Amygdala (tissue), 56 donors: ENCODE data around the gene AGER.
"Not testable (repeated sequence)": the region's sequence is repeated elsewhere in the genome, so short reads cannot be mapped to it uniquely, and the experiment has no call there.

Experiments used
- DNase-seq, 56 donors: peaks; one replicate each; lab custom pipeline; 2025; lab: John Stamatoyannopoulos, UW

The AGER gene

DNA sequence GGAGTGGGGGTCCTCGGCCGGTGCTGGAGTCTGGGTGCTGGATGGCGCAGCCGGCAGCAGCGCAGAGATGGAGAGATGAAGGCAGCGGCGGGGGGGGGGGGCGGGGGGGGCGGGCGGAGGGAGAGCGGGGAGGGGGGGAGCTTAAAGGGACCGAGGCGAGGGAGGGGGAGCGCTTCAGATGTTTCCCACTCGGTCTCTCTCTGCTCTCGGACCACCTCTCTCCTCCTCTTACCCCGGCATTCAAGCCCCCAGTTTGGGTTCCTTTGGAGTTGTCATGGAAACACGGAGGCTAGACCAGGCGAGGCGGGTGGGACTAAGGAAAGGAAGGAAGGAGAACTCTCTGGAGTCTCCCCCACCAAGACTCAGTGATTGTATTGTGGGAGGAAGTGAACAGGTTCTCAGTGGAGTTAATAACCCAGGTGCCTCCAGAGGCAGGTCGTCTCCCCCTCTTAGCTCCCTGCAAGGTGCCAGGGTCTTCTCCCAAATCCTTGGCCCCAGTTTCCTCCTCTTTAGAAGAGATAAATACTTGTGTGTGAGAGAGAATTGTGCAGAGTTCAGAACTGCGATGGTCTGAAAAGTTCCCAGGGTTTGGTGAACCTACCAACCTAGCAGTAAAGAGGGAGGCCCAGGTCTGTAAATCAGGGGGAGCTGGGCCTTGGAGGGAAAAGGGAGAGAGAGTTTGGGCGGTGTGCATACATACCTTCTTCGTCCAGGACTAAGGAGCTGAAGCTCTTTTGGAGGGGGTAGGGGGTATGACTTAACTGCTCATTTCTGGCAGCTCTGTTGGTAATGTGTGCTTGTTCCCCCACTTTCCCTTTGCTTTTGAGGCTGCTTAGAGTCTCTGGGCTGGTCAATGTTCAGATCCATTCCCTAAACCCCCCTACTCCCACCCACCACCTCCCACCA is 31.9 kb downstream of the AGER start, which contains the start of gene PRRT1:
PRRT1 (minus strand) TSS at position 77 of the 906 bp plus-strand sequence. CDS start 112 bp downstream, outside the sequence.
- DNase-seq: peak in 30 of 56 donors; percentile 11 to 62 (median 36)

DNA sequence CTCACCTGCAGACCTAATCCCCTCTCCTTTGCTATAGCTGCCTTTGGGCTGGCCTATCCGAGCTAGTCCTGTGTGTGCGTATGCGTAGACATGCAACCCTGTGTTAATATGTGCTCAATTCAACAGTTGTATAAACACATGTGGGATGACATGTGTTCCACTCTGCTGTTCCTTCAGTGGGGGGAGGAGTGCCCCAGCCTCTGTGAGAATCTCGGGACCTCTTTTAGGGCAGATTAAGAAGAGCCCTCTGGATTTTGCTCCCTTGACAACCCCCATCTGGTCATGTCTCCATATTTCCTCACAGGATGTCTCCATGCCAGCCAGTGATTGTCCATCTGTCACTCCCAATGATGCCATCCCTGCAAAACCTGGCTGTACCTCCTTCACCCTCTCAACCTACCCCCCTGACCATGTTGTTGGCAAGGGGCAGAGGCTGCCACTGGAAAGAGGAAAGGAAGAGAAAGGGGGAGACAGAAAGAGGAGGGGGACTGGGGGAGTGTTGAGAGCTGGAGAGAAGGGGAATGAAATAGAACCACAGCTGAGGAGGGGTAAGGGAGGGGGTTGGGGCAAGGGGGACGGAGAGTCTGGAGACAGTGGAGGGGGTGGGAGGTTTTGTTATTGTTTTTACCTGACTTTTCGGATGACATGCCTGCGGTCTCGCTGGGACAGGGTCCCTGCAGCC is 32.7 kb downstream of the AGER start:
- DNase-seq: peak in 7 of 56 donors; percentile 15 to 62 (median 39)

DNA sequence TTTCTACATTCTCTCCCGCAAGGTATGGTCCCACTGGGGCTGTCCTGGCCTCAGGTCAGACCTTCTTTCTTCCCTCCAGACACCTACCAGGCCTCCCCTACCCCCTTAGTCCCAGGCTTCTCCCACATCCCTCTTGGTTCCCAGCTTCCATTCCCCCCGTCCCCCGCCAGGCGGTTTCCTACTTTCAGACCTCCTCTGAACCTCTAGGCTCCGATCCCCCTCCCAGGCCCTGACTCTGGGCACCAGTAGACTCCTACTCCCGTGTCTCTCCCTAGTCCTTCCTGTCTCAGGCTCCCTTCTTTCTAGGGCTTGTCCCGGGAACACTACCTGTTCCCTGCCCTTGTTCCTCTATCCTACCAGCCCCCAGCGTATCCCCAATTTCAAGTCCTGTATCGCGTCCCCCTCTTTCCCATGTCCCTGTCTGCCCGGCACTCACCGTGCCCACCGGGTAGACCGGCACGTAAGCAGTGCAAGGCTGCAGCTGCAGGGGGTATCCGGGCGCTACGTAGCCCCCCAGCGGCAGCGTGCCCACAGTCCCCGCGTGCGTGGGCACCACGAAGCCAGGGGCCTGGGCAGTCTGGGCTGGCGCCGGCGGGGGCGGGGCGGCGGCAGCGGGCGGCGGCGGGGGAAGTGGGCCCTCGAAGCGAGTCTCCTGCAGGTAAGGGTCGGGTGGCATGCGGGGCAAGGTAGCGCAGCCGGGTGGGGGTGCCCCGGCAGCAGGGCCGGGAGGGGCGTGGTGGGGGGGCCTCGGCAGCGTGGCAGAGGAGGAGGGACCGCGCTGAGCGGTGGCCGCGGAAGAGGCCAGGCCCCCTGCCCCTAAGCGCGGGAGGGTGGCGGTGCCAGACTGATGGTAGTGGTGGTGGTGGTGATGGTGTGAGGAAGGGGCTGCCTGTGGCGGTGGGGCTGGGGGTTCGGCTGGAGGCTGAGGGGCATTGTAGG is 33.9 kb downstream of the AGER start:
- DNase-seq: no peak

DNA sequence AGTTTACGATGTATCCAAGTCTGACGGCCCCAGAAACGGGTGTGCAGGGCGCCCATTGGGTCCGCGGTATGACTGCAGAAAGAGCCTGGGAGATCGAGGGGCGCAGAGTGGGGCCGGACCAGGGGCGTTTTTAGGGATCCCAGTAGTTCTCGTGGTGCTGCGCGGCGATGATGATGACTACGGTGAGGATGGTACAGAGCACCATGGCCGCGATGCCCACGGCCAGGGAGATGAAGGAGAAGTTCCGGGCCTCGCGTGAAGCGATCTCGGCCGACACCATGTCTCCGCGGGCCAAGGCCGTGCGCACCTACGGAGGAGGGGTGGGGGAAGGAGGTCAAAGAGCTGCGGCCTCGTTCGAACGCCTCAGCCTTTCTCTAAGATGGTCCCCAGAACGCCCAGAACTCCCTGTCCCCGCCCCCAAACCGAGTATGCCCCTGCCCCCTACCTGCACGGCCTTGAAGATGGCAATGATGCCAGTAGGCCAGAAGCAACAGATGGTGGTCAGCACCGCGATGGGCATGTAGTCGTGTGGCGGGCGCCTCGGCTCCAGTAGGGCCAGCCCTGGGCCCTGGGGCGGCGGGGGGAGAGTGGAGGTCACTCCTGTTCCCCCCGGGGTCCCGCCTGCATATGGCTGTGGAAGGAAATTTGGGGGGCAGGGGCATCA is 34.8 kb downstream of the AGER start:
- no peak for DNase-seq

DNA sequence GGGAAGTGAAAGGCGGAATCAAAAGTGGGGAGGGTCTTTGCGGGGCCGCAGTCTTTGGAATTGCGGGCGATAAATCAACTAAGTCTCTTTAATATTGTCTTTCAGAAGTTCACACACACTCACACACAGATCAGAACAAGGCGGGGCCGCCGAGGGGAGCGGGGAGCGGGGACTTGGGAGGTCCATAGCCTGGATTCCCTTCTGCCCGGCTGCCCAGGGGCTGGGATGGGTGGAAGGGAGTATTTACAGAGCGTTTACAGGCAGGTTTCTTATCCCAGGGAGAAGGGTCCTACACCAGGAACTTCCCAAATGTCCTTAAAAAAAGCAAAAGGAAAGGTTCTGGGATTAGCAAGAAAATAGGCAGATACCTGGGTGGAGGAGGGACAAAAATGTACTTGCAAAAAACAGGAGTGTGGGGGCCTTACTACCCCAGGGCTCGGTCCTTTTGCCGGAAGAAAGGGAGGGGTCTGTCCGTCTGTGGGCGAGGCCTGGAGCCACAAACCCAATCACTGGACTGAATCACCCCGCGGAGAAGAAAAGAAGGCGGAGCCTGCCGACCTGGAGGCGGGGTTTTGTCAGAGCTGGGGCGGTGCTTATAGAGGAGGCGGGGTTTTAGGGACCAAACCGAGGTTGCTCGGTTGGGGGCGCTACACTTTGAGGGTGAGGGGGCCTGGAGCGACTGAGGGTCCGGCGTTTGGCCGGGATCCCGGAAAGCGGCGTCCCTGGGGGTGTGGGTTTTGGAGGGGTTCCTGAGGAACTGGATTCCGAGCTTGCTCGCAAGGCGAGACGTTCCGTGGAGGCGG is 35.6 kb downstream of the AGER start:
- peak in 22 of 56 donors; percentile 9 to 55 (median 26) for DNase-seq

DNA sequence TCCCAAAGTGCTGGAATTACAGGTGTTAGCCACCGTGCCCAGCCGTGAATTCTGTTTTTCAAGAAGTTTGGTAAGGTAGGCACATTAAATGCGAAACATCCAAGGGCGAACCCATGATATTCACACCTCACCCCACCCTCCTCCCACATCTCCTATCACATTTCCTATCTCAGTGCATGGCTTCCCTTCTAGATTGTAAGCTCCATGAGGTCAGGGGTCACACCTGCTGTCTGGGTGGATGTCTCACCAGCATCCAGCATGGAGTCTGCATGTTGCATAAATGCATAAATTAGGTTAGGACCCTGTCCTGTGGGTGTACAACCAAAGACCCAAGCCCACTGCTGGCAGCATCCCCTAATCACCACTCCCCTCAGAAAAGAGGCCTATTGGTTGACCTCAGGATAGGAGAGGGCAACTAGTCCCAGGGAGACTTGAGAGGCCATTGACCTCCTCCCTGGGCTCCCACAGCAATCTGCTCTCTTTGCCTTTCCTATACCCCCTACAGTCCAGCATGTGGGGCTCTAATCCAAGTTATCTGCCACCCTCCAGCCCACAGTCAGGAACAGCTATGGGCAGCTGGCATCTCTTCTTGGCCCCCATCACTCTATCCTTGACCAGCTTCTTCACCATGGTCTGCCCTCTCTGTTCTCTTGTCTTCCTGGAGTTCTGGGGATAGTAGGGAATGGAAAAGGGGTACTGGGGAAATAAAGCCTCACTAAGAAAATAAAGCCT is 36.5 kb downstream of the AGER start:
- no peak for DNase-seq

DNA sequence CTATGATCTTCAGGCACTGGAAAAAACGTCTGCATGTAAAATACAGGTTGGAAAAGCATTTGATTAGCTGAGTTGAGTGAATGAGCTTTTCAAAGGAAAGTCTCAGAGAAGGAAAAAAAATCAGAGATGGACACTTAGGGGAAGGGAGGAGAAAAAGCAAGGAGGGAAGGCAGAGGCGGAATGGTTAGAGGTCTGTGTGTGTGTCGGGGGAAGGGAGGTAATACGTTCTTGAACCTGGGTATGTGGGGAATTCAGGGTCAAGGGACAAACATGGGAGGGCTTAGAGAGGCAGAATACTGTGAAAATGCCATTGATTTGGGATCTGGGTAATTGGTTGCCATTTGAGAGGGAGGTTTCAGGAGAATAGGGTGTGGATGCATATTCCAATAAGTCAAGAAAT is 37.4 kb downstream of the AGER start:
- DNase-seq: no peak

DNA sequence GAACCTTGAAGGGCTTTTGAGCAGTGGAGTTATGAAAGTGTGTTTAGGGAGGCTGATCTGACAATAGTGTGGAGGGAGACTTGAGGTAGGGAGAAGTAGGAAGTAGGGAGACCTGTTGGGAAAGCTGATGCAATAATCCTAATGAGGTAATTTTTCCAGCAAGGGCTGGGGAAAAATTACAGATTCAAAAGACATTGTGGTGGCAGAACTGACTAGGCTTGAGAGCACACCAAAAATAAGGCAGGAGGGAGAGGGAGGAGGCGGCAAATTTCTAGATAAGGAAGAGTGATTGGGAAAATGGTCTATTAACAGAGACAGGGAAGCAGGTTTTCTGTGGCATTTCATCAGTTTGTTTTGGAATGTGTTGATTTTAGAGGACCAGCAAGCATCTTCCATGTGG is 37.8 kb downstream of the AGER start:
- DNase-seq: no peak

DNA sequence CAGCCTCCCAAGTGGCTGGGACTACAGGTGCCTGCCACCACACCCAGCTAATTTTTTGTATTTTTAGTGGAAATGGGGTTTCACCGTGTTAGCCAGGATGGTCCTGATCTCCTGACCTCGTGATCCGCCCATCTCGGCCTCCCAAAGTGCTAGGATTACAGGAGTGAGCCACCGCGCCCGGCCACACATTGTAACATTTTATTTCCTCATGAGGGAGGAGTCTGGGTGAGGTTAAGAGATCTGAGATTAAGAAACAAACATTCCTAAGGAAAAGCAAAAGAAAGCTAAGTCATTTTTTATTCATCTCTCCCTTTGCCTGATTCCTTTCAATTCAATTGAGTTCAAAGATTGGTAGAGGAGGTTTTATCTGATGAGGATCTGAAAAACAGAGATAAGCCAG is 39.8 kb downstream of the AGER start:
- not testable (repeated sequence) for DNase-seq

DNA sequence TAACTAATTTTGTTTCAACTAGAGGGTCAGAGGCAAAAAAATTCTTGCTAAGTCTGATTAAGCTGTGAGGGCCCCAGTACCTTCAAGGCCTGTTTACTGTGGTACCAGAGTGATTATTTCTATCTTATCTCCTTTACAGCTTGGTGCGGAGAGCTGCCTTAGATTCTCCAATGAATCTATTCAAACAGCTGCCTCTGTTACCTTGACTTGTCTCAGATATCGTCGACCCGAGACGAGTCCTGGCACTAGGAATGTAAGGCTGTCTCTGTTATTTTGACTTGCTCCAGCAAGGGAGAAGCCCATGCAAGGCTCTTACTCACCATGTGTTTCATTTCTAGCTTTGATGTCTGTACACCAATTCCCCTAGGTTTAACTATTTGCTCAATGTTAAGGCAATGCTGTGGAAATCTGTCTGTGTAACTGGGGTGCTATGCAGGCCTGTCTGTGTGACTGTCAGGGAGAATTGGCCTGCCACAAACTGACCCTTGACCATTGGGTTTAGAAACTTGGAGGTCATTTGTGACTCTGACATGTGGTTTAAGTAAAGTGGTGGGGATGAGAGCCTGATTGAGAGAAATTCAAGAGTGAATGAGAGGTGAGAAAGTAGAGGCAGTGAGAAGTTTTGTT is 43.5 kb downstream of the AGER start:
- no peak for DNase-seq

DNA sequence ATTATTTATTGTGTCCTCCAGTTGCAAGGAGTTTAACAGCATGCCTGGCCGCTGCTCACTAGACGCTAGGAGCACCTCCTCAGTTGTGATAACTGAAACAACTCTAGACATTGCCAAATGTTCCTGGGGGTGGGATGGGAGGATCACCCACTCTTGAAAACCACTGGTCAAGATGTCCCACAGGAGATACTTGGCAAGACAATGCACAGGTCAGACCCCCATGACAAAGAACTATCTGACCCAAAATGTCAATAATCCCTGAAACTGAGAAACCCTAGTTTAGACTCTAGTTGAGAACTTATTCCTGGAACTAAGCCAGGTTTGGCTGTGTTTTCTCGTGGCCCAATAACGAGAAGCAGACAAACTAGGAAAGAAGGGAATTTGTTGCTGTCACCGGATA is 44.5 kb downstream of the AGER start:
- no peak for DNase-seq

DNA sequence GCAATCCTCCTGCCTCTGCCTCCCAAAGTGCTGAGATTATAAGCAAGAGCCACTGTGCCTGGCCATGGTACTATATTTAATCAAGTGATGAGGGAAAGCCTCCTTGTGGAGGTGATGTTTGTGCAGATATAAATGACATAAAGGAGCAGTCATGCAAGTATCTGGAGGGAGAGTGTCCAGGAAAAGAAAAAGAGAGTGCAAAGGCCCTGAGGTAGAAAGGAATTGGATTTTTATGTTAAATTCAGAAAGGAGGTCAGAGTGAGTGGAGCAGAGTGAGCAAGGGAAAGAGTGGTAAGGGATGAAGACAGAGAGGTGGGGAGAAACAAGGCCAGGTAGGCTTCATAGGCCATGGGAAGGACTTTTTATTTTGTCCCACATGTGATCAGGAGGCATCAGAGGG is 46.6 kb downstream of the AGER start:
- no peak for DNase-seq

DNA sequence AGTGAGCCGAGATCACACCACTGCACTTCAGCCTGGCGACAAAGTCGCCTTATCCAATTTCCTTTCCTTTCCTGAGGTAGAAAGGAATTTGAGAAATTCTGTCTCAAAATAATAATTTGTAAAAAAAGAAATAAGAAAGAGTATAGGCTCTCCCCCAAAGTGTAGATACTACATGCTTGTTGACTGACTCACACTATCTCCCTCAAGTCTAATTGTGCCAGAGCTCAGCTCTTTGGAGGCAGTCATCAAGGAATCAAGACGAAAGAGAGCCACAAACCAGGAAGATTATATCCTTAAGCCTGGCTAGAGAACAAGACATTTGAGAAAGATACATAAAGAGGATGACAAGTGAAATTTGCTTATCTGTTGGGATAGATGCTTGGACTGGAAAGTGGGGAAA is 50.3 kb downstream of the AGER start:
- DNase-seq: no peak

DNA sequence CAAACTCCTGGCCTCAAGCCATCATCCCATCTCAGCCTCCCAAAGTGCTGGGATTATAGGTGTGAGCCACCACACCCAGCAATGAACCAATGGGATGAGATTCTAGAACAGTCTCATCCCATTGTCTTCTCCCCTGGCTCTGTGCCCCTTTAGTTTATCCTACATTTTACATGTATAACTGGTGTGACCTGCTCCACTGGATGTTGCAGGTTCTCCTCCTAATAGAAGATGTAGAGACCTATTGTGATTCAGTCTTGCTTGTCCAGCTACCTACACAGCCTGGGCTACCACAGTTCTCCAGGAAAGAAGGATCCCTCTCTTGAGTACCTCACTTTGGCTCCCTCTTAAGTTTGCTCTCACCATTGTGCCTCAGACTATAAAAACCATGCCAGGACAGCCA is 51.9 kb downstream of the AGER start:
- no peak for DNase-seq

DNA sequence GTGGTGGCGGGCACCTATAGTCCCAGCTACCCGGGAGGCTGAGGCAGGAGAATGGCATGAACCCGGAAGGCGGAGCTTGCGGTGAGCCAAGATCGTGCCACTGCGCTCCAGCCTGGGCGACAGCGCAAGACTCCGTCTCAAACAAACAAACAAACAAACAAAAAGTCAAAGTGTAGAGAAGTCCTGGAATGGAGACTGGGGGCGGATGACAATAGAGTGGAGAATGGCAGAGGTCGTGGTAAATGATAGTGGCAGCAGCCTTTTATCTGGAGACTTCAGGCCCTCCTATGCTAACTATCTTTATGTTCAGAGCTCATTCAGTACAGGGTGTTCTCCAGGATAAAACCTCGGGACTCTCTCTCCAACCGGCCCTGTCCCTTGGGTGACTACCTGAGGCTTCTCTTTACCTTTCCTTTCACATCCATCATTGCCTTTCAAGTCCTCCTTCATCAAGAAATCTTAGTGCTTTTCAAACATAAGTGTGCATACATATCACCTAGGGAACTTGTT is 52.6 kb downstream of the AGER start:
- DNase-seq: no peak
